DND-41 (cell line): Measurements from ENCODE around the gene AP1S3.

Source experiments
- CTCF ChIP-seq: IDR thresholded peaks from 2 replicates; pipeline ENCODE4 v1.5.1; 2012; ENCODE audit warnings: borderline replicate concordance, low read length, moderate library complexity, mild to moderate bottlenecking; ENCODE audit not compliant: poor library complexity, severe bottlenecking; ENCODE audit errors: extremely low read depth
- EZH2 ChIP-seq: IDR thresholded peaks from 3 replicates; pipeline ENCODE4 v1.6.1; 2012; ENCODE audit warnings: borderline replicate concordance, low read depth, mild to moderate bottlenecking, moderate library complexity, low read length, inconsistent platforms; ENCODE audit not compliant: severe bottlenecking

DNA sequence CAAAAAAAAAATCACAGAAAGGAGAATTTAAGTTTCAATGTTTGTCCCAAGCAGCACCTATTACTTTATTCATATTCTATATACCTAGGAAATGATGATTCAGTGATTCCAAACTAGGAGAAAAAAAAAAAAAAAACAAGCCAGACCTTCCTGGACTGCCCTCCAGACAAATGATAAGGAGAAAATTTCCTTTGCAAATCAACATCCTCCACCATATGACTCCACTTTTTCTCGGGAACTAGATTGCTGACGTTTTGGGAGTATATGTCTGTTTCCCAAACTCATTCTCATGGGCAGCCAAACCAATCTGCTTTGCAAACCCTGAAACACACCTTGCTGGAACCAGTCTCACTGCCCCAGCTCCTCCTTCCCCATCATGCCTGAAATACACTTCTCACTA is 16.8 kb downstream of the AP1S3 start:
- TF ChIP-seq CTCF (no peak), EZH2 (no peak)
